ENCODE measurements around the gene TMCC2.
A peak's percentile ranks its signal among the peaks of the same experiment; 100 is the strongest.
"Not testable (repeated sequence)": the region's sequence is repeated elsewhere in the genome, so short reads cannot be mapped to it uniquely, and the experiment has no call there.

Gene TMCC2

GRCh38 chr1:205211839-205212536, 15.8 kb upstream of the TMCC2 start:
- DNase-seq (ENCODE audit: low spot score) = no peak

- no peak for DNase-seq (ENCODE audit: low spot score)
Measured at GRCh38 chr1:205214756-205215155, 13.0 kb upstream of the TMCC2 start.

DNA sequence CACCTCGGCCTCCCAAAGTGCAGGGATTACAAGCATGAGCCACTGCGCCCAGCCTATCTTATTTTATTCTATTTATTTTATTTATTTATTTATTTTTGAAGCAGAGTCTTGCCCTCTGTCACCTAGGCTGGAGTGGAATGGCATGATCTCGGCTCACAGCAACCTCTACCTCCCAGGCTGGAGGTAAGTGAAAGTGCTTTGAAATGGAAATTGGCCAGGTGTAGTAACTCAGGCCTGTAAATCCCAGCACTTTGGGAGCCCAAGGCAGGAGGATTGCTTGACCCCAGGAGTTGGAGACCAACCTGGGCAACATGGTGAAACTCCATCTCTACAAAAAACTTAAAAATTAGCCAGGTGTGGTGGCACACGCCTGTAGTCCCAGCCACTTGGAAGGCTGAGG, 11.2 kb upstream of the TMCC2 start:
- DNase-seq (ENCODE audit: low spot score) = no peak

GRCh38 chr1:205217418-205217817, 10.3 kb upstream of the TMCC2 start:
- no peak for DNase-seq (ENCODE audit: low spot score)

GRCh38 chr1:205220421-205220820, 7.3 kb upstream of the TMCC2 start:
- DNase-seq (ENCODE audit: low spot score) = no peak

DNA sequence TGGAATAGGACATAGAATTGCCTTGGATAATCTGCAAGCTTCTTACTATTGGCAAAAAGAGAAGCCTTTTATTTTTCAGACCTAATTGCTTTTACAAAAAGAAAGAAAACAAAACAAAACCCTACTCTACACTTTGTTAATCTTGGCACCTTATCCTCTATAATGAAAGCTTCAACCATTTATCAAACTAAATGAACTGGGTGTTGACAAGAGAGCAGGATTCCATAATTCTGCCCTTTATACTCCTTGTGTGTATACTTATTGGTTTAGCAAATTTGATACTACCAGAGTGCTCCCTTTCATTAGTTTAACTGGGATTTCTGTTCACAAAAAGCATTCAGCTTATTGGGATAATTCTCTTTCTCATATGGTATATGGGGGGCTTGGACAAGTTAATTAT, 3.0 kb upstream of the TMCC2 start:
- no peak for DNase-seq (ENCODE audit: low spot score)

GRCh38 chr1:205225901-205226765, 1.6 kb upstream of the TMCC2 start:
- DNase-seq (ENCODE audit: low spot score) = no peak

DNA sequence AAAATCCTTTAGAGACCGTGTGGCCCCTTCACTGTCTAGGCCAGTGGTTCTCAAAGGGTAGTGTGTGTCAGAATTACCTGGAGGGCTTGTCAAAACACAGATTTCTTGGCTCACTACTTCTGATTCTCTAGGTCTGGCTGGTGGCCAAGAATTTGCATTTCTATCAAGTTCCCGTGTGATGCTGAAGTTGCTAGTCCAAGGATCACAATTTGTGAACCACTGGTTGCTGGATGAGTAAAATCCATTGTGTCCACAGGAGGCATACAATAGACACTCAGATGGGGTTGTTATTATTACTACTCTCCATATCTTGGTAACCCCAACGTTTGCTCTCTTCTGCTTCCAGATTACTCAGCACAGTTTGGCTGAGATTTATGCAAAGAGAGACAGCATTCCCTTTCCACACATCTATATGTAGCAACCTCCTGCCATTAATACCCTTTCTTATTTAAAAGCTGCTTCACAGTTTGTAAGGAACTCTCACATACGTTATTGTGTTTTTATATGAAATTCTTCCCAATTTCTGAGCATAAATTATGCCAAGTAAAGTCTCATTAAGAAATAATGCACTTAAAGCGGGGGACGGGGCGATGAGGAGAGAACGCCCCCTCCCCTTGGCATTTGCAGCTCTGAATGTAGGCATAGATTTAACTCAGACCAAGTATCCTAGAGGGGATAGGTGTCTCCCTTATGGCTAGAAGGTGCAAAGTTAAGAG, 720 bp upstream of the TMCC2 start:
- no peak for DNase-seq (ENCODE audit: low spot score)

DNA sequence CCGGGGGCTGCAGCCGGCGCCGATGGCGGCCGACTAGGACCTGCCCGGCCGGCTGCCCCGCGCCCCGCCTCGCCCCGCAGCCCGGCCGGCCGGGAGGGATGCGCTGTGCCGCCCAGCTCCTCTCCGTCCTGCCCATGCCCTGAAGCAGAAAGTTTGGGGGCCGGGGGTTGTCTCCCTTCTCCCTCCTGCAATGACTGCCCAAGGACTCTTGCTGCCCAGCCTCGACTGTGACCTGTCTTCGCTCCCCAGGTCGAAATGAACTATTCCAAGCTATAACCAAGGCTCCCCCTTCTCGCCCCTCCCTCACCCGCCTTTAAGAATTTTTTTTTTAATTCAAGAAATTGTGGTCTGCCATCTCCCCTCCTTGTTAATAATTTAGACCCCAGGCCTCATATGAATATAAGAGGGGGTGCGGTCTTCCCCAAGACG, 361 bp downstream of the TMCC2 start:
- DNase-seq (ENCODE audit: low spot score) = no peak

DNA sequence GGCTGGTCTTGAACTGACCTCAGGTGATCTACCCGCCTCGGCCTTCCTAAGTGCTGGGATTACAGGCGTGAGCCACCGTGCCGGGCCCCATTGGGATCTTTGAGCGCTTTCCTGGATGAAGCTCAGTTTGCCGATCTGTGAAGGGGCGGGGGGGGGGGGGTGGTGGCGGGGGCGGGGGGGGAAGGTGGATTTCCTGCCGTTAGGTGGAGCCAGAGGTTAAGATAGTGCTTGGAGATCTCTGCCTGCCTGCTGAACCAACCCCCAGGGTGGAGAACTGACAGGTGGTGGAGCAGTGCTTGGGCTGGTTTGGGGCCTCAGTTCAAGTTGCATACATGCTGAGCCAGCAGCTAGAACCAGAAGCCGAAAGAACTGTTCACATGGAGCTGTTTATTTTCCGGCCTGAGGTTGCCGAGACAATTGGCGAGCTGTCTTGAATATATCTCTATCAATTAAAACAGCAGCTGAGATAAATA, 1.7 kb downstream of the TMCC2 start:
- peak; percentile 88 for DNase-seq (ENCODE audit: low spot score)

- no peak for DNase-seq (ENCODE audit: low spot score)
Measured at GRCh38 chr1:205229916-205230700, 2.4 kb downstream of the TMCC2 start.

GRCh38 chr1:205230982-205231381, 3.2 kb downstream of the TMCC2 start:
- no peak for DNase-seq (ENCODE audit: low spot score)

- DNase-seq (ENCODE audit: low spot score) = no peak
Measured at GRCh38 chr1:205232127-205232820, 4.5 kb downstream of the TMCC2 start.

GRCh38 chr1:205232945-205233397, 5.2 kb downstream of the TMCC2 start:
- no peak for DNase-seq (ENCODE audit: low spot score)

- DNase-seq (ENCODE audit: low spot score) = not testable (repeated sequence)
Measured at GRCh38 chr1:205233986-205234385, 6.2 kb downstream of the TMCC2 start.

DNA sequence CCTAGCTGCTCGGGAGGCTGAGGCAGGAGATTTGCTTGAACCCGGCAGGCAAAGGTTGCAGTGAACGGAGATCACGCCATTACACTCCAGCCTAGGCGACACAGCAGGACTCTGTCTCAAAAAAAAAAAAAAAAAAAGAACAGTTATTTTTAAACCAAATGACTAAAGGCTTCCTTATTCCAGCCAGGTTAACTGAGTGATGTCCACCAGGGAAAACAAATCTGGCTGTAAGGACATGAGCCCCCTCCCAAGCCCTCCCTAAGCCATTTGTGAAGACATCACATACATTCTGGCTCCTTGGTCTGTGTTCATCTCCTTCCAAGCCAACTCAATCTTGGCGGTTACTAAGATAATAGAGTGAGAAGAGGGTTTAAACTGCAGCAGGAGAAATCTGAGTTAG, 8.2 kb downstream of the TMCC2 start:
- no peak for DNase-seq (ENCODE audit: low spot score)

- DNase-seq (ENCODE audit: low spot score) = no peak
Measured at GRCh38 chr1:205236526-205236925, 8.8 kb downstream of the TMCC2 start.

DNA sequence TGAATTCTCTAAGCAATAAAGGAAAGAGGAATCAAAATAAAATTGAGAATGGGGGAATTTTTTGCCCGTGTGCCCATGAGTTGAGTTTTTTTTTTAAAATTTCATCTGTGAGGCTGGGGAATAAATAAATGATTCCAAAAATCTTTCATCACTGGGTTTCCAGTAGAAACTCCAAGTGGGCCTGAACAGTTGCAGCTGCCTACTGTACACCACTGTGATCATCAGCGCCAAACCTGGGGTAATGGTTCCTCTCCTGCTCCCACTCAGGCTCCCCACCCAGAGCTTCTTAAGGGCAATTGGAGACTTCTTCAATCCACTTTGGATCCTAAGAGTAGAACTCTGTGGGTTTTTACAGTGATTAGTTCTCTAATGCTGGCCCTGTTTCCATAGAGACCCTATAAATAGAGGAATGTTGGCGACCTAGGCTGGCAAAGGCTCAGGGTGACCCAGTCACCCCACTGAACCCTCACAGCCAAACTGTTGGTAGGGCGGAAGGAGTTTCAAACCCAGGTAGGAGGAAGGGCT, 9.3 kb downstream of the TMCC2 start:
- no peak for DNase-seq (ENCODE audit: low spot score)

DNA sequence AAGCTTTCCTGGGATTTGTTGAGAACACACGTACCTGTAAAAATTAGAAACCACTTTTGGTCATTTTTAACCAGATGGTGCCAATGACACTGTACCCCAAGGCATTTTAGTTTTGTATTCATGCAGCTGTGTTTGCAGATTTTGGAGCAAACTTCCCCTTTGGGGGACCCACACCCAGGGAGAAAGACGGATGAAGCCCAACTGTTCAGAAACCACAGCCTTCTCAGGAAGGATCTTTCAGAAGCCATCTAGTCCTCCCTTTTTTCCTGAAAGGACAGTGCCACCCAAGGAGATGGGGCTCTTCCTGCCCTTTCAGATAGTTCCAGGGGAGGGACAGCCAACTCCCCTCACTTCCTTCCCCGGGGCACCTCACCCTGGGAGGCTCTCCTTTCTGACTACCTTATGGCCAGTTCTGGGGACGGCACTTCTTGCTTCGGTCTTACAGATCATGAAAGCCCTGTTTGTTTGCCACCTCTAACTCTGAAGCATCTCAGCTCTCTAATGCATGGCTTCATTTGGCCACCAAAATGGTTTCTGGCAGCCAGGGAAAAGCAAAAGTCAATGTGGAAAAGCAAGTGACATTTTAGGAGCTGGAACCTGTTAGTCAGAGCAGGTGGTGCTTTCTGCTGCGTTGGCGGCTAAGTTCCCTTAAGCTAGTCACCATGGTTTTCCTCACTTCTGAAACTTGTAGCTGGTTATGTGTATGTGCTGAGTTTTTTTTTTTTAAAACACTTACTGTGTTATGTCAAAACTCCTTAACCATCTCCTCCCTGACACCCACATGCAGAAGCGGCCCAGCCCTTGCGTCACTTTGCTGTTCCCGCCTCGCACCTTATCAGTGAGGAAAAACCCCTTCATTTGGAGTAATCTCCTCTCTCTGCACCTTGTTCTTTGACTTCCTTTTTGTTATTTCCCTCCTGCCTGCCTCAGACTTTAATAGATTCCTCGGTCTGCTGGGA, 10.1 kb downstream of the TMCC2 start:
- DNase-seq (ENCODE audit: low spot score) = peak; percentile 72

GRCh38 chr1:205239078-205239477, 11.3 kb downstream of the TMCC2 start:
- DNase-seq (ENCODE audit: low spot score) = no peak

All from putamen (tissue), 1 donor.